ENCODE data around the gene THRSP.

DNA sequence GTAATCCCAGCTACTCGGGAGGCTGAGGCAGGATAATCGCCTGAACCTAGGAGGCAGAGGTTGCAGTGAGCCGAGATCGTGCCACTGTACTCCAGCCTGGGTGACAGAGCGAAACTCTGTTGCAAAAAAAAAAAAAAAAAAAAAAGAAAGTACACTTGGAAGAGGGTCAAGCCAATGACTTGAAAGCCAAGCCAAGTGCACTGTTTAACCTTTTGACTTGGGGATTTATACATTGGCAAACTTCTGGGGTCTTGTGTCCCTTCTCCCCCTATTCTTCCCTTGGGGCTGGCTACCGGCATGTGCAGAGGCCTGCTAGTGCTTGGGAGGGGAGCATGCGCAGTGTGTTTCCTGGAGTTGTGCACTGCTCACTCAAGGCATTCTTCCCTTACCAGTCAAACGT is 14.3 kb upstream of the THRSP start:
- no peak for TF ChIP-seq EP300 (IDR thresholded peaks at IDR 0.05)
- TF ChIP-seq, protein P1, sequence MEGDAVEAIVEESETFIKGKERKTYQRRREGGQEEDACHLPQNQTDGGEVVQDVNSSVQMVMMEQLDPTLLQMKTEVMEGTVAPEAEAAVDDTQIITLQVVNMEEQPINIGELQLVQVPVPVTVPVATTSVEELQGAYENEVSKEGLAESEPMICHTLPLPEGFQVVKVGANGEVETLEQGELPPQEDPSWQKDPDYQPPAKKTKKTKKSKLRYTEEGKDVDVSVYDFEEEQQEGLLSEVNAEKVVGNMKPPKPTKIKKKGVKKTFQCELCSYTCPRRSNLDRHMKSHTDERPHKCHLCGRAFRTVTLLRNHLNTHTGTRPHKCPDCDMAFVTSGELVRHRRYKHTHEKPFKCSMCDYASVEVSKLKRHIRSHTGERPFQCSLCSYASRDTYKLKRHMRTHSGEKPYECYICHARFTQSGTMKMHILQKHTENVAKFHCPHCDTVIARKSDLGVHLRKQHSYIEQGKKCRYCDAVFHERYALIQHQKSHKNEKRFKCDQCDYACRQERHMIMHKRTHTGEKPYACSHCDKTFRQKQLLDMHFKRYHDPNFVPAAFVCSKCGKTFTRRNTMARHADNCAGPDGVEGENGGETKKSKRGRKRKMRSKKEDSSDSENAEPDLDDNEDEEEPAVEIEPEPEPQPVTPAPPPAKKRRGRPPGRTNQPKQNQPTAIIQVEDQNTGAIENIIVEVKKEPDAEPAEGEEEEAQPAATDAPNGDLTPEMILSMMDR (IDR thresholded peaks at IDR 0.05), result no peak
- TF ChIP-seq POLR2A (IDR thresholded peaks at IDR 0.05), result no peak
